A673 (cell line): ENCODE data around the gene TARBP1.

Source experiments
- EZH2 ChIP-seq: fragments of 200-600 bp; sonication (generic); IDR thresholded peaks from 2 replicates; pipeline ENCODE4 v1.6.1; 2017; ENCODE audit warnings: borderline replicate concordance, low read depth, mild to moderate bottlenecking, mixed read lengths, antibody characterized with exemption, low read length; ENCODE audit not compliant: poor library complexity, severe bottlenecking
- TF ChIP-seq, protein P1 (sequence below): fragments of 300-800, 200-600 bp; sonication (generic); conservative IDR thresholded peaks from 2 replicates; pipeline ENCODE4 v1.5.1; 2017; ENCODE audit warnings: low read depth, mild to moderate bottlenecking, antibody characterized with exemption, low read length, moderate library complexity, mixed read lengths

DNA sequence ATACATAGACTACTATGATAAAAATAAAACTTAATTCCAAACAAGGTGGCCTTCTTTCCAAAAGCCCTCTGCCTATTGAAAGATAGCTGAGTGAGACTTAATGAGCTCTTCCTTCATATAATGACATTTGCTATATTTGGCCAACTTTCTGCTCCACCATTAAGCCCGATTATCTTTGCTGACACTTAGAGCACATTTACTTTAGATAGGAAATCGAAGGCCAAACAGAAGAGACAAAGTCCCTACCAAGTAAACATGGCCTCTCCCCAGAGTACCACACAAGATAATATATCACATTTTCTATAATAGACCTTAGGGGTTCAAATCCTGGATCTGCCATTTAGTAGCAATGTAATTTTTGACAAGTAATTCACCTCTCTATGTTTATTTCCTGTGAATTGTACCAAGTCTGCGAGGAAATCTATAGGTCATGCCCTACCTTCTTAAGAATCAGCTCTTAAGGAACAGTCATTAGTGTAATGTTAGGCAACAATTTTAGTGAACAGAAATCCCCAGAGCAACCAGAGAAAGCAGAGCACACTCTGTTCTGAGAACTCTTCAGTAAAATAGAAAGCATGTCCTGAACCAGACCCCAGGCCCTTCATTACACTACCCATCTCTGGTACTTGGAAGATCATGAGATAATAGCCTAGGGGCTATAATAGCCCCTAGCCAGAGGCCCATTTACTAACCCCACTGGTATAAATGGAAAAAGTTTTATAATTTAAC lies 123.0 kb downstream of the TARBP1 start:
- TF ChIP-seq, protein P1, sequence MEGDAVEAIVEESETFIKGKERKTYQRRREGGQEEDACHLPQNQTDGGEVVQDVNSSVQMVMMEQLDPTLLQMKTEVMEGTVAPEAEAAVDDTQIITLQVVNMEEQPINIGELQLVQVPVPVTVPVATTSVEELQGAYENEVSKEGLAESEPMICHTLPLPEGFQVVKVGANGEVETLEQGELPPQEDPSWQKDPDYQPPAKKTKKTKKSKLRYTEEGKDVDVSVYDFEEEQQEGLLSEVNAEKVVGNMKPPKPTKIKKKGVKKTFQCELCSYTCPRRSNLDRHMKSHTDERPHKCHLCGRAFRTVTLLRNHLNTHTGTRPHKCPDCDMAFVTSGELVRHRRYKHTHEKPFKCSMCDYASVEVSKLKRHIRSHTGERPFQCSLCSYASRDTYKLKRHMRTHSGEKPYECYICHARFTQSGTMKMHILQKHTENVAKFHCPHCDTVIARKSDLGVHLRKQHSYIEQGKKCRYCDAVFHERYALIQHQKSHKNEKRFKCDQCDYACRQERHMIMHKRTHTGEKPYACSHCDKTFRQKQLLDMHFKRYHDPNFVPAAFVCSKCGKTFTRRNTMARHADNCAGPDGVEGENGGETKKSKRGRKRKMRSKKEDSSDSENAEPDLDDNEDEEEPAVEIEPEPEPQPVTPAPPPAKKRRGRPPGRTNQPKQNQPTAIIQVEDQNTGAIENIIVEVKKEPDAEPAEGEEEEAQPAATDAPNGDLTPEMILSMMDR: no peak
- TF ChIP-seq EZH2: no peak
